Lung (tissue), 12 donors: ENCODE measurements around the gene CMPK1. TPM values are rescaled to one million over a fixed set of nuclear protein-coding genes. Genes with fewer than 3 reads are reported as not detected.
A peak's percentile ranks its signal among the peaks of the same experiment; 100 is the strongest.
"Not testable (repeated sequence)": the region's sequence is repeated elsewhere in the genome, so short reads cannot be mapped to it uniquely, and the experiment has no call there.

ENCODE experiments used
- ATAC-seq: fragments of 200-7000 bp; cut with Tn5 transposase; one replicate; pipeline ENCODE4 v1.9.1; 2020; ENCODE audit warnings: moderate number of reproducible peaks; ENCODE audit not compliant: insufficient read depth, low FRiP score
- DNase-seq, 3 donors: peaks; one replicate each; pipeline ENCODE4 v3.0.0-alpha.2; 2013 to 2017
- H3K27ac ChIP-seq, 2 donors: one replicate each; pipeline ENCODE4 v1.5.1; 2013; ENCODE audit warnings: mild to moderate bottlenecking in 2 of 2, moderate library complexity in 2 of 2, control low read depth in 1 of 2, inconsistent platforms in 1 of 2, low read depth in 1 of 2, low read length in 1 of 2
- H3K27me3 ChIP-seq, 3 donors: one replicate each; pipeline ENCODE4 v1.5.1; 2013; ENCODE audit warnings: low read length in 2 of 3; ENCODE audit not compliant: control insufficient read depth in 3 of 3, insufficient read depth in 3 of 3
- H3K36me3 ChIP-seq, 4 donors: one replicate each; pipeline ENCODE4 v1.5.1; 2013; ENCODE audit warnings: low read length in 4 of 4, mild to moderate bottlenecking in 1 of 4, moderate library complexity in 1 of 4; ENCODE audit not compliant: control insufficient read depth in 4 of 4, insufficient read depth in 4 of 4
- H3K4me1 ChIP-seq, 5 donors: one replicate each; pipeline ENCODE4 v1.5.1; 2013; ENCODE audit warnings: low read length in 5 of 5, mild to moderate bottlenecking in 2 of 5, moderate library complexity in 1 of 5; ENCODE audit not compliant: control insufficient read depth in 5 of 5, insufficient read depth in 5 of 5
- H3K4me3 ChIP-seq: one replicate; pipeline ENCODE4 v1.5.1; 2013; ENCODE audit warnings: mild to moderate bottlenecking, control low read depth, moderate library complexity
- H3K9ac ChIP-seq, 2 donors: one replicate each; pipeline ENCODE4 v1.5.1; 2013; ENCODE audit warnings: low read length in 2 of 2, control low read depth in 1 of 2; ENCODE audit not compliant: insufficient read depth in 1 of 2
- H3K9me3 ChIP-seq, 4 donors: one replicate each; pipeline ENCODE4 v1.5.1; 2013; ENCODE audit warnings: low read length in 3 of 4, mild to moderate bottlenecking in 1 of 4, moderate library complexity in 1 of 4; ENCODE audit not compliant: control insufficient read depth in 4 of 4, insufficient read depth in 3 of 4
- WGBS, 2 donors: extraction: QIAGEN DNeasy Blood & Tissue Kit; methylation state at CpG; one replicate each; pipeline ENCODE4 v1.1.7; 2013; 5-methylcytosine and 5-hydroxymethylcytosine counted together
- polyA plus RNA-seq, 2 donors: library from polyadenylated mRNA; stranded (reverse); fragments of 200-250 nt; gene quantifications; one replicate each; pipeline ENCODE4 v1.2.1, GENCODE V29; 2013
- total RNA-seq, 2 donors: library from RNA; depleted of rRNA in 1 of 2; stranded (reverse); fragments of >200 nt in 1 of 2; gene quantifications; one replicate each; pipeline ENCODE4 v1.2.1, GENCODE V29; 2014 to 2021
- TF ChIP-seq, protein P1 (sequence below): IDR thresholded peaks from 2 replicates; pipeline ENCODE4 v1.5.1; 2012; ENCODE audit warnings: mild to moderate bottlenecking; ENCODE audit errors: control extremely low read depth, extremely low read depth
- donor health status: control.
- donor health status: control.
- donor health status: Bipolar disorder and iron deficiency.
- donor health status: healthy.
- donor health status: DM: yes; HTN: yes; CAD: no.

CMPK1 gene
- total and polyA plus RNA-seq, 4 donors = 63.9 to 106 (median 85.3) TPM

DNA sequence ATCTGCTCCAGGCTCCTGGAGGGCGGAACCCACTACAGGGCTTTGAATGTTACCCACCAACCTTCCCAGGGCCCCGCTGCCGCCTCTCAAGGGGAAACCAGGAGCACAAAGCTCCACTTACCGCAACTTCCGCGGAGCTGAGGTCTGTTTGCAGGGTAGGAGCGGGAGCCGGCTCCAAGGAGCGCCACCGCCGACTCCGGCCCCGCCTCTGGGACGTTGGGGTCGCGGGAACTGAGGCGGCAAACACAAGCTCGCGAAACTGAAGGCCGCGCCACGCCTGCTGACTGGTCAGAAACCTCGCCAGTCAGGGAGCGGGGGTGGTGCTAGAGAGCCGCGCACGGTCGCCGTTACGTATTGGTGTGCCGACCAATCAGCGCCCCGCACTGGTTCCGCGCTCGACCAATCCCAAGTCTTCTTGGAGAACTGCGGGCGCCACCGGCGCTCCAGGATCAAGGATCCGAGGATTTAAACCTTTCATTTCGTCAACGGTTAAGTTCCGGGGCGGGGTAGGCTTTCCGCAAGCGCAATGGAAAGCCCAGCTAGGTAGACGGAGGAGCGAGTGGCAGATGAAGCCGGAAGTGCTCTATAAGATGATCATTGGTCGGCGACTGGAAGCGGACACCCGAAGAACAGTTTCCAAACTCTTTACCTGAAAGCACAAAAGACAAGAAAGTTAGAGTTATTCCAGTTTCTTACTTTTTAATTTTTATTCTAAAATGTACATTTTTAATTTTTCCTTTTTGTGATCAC lies 19.5 kb upstream of the CMPK1 start, which contains the start of gene STIL:
STIL (minus strand) TSS at position 233 of the 750 bp plus-strand sequence. CDS start 3,828 bp downstream, outside the sequence.
- ATAC-seq (peak; percentile 100), DNase-seq (peak; percentile 99 to 100 (median 100))
- H3K4me1 ChIP-seq = peaks cover 0 to 12% (median 0%) of the 10 kb centered on the region in 5 donors
- H3K9ac ChIP-seq = peak within 1 kb of the TSS; percentile 85 to 93
- WGBS, 2 donors = 0% methylated on average over 54 of the region's 54 CpGs
- H3K9me3 ChIP-seq = no peaks in the 10 kb centered on the region
- H3K27me3 ChIP-seq = no peaks in the 10 kb centered on the region
- TF ChIP-seq, protein P1, sequence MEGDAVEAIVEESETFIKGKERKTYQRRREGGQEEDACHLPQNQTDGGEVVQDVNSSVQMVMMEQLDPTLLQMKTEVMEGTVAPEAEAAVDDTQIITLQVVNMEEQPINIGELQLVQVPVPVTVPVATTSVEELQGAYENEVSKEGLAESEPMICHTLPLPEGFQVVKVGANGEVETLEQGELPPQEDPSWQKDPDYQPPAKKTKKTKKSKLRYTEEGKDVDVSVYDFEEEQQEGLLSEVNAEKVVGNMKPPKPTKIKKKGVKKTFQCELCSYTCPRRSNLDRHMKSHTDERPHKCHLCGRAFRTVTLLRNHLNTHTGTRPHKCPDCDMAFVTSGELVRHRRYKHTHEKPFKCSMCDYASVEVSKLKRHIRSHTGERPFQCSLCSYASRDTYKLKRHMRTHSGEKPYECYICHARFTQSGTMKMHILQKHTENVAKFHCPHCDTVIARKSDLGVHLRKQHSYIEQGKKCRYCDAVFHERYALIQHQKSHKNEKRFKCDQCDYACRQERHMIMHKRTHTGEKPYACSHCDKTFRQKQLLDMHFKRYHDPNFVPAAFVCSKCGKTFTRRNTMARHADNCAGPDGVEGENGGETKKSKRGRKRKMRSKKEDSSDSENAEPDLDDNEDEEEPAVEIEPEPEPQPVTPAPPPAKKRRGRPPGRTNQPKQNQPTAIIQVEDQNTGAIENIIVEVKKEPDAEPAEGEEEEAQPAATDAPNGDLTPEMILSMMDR = no peak
- peaks cover 0 to 2% (median 0%) of the 10 kb centered on the region in 4 donors for H3K36me3 ChIP-seq
- peak within 1 kb of the TSS; percentile 41 to 81 for H3K27ac ChIP-seq
- H3K4me3 ChIP-seq = peak within 1 kb of the TSS; percentile 53

DNA sequence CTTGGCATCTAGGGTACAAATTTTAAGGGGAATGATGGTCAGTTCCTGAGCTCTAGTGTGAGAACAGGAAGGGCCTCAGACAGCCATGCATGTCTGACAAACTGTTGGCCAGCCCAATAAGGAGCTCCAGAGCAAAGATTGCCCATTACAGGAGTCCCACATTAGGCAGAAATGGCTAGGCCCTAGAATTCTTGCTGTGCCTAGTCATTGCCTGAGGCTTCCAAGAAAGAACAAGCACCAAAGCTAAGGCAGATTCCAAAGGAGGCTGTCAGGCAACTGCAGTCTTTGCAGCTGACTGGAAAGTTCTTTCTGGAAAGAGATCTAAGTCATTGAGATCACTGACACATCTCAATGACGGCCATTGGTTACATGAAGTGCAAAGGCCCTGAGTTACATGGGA lies 15.7 kb upstream of the CMPK1 start:
- H3K9me3 ChIP-seq = no peaks in the 10 kb centered on the region
- peaks cover 0 to 7% (median 0%) of the 10 kb centered on the region in 5 donors for H3K4me1 ChIP-seq
- ATAC-seq (no peak), DNase-seq (no peak)
- H3K4me3 ChIP-seq = no peak overlapping the region
- no peak overlapping the region for H3K9ac ChIP-seq
- no peaks in the 10 kb centered on the region for H3K36me3 ChIP-seq
- no peaks in the 10 kb centered on the region for H3K27me3 ChIP-seq
- WGBS, 2 donors = 67 to 96% methylated on average over 1 of the region's 1 CpG
- TF ChIP-seq, protein P1 = no peak
- H3K27ac ChIP-seq = no peak overlapping the region

DNA sequence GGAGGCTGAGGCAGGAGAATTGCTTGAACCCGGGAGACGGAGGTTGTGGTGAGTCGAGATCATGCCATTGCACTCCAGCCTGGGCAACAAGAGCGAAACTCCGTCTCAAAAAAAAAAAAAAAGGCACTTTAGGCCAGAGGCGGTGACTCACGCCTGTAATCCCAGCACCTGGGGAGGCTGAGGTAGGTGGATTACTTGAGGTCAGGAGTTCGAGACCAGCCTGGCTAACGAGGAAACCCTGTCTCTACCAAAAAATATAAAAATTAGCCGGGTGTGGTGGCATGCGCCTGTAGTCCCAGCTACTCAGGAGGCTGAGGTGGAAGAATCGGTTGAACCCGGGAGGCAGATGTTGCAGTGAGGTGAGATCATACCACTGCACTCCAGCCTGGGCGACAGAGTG lies 13.6 kb upstream of the CMPK1 start:
- not testable (repeated sequence) for H3K27ac ChIP-seq, H3K9ac ChIP-seq, H3K36me3 ChIP-seq, ATAC-seq, H3K27me3 ChIP-seq, H3K4me1 ChIP-seq, DNase-seq, H3K9me3 ChIP-seq, H3K4me3 ChIP-seq
- 95 to 96% methylated on average over 14 of the region's 14 CpGs for WGBS, 2 donors

DNA sequence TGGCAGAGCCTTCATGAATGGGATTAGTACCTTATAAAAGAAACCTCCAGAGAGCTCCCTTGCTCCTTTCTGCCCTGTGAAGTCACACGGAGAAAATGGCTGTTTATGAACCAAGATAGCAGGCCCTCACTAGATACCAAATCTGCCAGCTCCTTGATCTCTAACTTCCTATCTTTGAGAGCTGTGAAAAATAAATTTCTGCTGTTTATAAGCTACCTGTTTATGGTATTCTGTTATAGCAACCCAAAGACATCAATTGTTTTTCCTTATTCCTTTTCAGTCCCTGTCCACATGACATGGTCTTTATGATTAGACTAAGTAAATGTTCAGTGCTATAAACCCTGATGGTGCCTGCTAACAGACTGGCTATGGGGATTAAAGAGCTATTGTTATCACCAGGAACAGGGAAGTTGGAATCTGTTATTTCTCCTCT lies 10.0 kb upstream of the CMPK1 start:
- H3K27ac ChIP-seq = no peak overlapping the region
- no peak overlapping the region for H3K9ac ChIP-seq
- no peaks in the 10 kb centered on the region for H3K27me3 ChIP-seq
- no peaks in the 10 kb centered on the region for H3K4me1 ChIP-seq
- H3K9me3 ChIP-seq = no peaks in the 10 kb centered on the region
- DNase-seq (no peak), ATAC-seq (no peak)
- WGBS, 2 donors = 29 to 44% methylated on average over 1 of the region's 1 CpG
- TF ChIP-seq, protein P1 = no peak
- no peaks in the 10 kb centered on the region for H3K36me3 ChIP-seq
- H3K4me3 ChIP-seq = no peak overlapping the region
